ENCODE data around the gene EARS2.

GRCh38 chr16:23521037-23521743, 36.0 kb downstream of the EARS2 start:
- no peak for TF ChIP-seq TAF1 (IDR thresholded peaks at IDR 0.05; ENCODE audit: low read depth, low read length)
- TF ChIP-seq POLR2A (IDR thresholded peaks at IDR 0.05; ENCODE audit: low read depth, low read length): no peak
- TF ChIP-seq POLR2AphosphoS5 (IDR thresholded peaks at IDR 0.05; ENCODE audit: low read depth, low read length): no peak
